ENCODE data around the gene FAM114A1.

FAM114A1 gene

DNA sequence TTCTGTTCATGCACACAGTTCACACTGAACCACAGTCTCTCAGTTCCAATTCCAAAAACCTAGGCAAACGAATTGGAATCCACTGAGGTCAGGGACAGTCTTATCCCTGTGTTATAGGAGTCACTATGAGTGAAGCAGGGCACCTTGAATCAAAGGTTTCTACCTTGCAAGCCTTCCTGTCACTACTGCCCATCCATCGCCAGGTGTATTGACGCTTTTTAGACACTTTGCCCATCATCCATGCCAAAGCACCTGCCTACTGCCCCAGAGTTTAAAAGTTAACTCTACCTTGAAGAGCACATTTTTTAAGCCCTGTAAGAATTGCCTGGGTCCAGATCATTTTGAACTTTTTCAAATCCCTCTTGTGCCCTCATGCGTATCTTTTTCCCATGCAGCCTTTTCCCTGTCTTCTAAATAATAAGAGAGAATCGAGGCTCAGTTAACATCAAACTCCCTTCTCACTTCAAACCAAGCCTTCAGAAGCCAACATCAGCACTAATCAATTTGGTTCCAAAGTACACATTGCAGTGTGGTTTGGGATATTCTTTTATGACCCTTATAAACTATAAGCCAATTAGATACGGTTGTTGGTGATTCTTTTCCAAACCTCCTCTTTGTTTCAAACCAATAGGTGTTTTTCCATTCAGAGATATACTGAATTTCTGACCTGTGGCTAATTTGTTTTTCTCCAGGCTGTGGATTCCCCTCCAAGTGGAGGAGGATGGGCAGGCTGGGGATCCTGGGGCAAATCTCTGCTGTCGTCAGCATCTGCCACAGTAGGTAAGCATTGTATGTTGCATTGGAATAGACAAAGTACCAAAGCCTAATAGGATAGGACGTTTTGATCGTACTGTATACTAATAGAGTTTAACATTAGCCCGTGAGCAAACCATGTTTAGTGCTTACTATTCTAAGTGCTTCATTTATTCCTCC, 23.7 kb downstream of the FAM114A1 start:
- TF ChIP-seq, protein P1, sequence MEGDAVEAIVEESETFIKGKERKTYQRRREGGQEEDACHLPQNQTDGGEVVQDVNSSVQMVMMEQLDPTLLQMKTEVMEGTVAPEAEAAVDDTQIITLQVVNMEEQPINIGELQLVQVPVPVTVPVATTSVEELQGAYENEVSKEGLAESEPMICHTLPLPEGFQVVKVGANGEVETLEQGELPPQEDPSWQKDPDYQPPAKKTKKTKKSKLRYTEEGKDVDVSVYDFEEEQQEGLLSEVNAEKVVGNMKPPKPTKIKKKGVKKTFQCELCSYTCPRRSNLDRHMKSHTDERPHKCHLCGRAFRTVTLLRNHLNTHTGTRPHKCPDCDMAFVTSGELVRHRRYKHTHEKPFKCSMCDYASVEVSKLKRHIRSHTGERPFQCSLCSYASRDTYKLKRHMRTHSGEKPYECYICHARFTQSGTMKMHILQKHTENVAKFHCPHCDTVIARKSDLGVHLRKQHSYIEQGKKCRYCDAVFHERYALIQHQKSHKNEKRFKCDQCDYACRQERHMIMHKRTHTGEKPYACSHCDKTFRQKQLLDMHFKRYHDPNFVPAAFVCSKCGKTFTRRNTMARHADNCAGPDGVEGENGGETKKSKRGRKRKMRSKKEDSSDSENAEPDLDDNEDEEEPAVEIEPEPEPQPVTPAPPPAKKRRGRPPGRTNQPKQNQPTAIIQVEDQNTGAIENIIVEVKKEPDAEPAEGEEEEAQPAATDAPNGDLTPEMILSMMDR (conservative IDR thresholded peaks at IDR 0.05), result no peak
- no peak overlapping the region for H3K27ac ChIP-seq

DNA sequence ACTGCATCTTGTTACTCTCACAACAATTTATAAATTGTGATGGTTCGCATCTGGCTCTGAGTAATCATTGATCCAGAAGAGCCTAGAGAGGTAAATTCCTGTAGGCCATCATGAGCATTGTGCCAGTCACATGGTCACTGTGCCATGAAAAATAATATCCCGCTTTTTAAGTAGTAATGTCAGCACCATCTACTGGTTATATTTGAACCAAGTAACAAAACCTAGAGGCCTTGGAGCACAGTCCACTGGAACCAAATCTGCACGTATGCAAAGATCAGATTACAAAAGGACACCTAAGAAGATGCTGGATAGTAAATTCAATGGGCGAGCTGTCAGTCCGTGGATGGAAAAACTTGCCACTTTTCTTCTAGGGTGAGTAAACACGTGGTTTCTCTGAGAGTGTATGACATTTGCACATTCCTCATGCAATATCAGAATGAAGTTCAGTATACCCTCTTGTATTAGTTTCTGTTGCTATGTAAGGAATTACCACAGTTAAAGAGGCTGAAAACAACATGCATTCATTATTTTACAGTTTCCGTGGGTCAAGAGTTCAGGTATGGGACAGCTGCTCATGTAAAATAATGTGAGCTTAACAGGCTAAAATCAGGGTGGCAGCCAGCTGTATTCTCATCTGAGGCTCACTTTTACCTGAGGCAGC, 26.8 kb downstream of the FAM114A1 start:
- TF ChIP-seq, protein P1 (conservative IDR thresholded peaks at IDR 0.05), result no peak
- no peak overlapping the region for H3K27ac ChIP-seq

- TF ChIP-seq, protein P1 (conservative IDR thresholded peaks at IDR 0.05), result no peak
- no peak overlapping the region; the same call in 1 of the 2 replicates for H3K27ac ChIP-seq
Measured at GRCh38 chr4:38896940-38897339, 29.3 kb downstream of the FAM114A1 start.

DNA sequence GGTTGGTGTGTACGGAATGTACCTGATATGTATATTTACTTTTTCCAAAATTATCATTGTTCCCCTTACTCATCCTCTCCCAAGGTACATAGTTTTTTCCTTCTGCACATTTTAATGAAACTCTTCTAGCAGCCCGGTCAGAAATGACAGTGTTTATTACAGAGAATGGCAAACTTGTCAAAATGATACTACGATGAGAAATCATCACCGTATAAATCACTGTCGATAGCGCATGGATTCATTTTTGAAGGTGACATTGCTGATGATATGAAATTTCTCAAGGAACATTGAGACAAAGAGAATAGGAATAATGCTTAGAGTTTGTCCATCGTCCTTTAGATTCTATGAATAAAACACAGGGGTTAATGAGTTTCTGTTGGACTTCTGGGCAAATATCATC, 30.6 kb downstream of the FAM114A1 start:
- H3K27ac ChIP-seq, result peak overlapping the region; percentile 52
- TF ChIP-seq, protein P1 (conservative IDR thresholded peaks at IDR 0.05), result no peak

- H3K27ac ChIP-seq, result no peak overlapping the region
- TF ChIP-seq, protein P1 (conservative IDR thresholded peaks at IDR 0.05), result no peak
Measured at GRCh38 chr4:38902221-38902620, 34.6 kb downstream of the FAM114A1 start.

DNA sequence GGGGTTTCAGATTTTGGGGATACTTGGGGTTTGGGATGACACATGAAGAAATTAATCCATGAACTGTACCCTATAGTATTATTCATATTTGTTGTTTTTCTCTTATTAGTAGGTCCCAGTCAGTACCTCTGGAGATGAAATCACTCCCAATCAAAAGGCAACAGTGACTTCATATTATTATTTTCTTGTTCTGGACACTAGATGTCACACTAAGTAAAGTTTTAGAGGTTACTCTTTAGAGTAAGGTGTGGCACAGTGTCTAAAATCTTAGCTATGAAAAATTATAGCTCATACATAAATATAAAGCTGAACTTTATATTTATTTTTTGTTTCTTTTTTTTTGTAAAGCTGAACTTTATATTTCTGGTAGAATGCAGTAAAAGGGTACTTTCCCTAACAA, 35.1 kb downstream of the FAM114A1 start:
- H3K27ac ChIP-seq, result peak overlapping the region; percentile 45; the same call in 1 of the 2 replicates
- TF ChIP-seq, protein P1 (conservative IDR thresholded peaks at IDR 0.05), result peak; percentile 69

DNA sequence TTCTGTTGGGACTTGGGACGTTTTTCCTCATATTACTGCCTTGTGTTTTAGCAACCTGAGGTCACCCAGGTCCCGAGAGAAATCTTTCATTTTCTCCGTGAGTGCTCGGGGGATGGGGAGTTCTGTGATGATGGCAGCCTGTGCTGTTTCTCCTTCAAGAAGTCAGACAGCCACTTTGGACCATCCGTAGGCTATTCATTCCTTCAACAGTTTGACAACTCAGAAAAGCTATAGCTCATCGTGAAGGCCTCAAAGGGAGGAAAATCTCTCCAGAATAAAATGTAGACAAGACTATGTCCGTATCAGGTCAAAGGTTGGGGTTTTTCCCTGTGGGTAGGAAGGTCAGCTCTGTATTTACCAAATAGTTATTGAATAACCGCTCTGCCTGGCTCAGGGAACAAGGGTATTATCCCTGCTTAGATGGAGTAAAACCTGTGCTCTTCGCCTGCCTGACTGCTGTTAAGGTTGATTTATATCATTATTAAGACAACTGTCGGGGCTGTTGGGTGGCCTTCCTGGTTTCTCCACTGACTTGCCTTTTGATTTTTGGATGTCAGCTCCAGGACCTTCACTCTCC, 36.6 kb downstream of the FAM114A1 start:
- TF ChIP-seq, protein P1 (conservative IDR thresholded peaks at IDR 0.05), result no peak

More for the DNA sequence above, 36.6 kb downstream of the FAM114A1 start:
- H3K27ac ChIP-seq, result peak overlapping the region; percentile 45; the same call in 1 of the 2 replicates

All from VCaP (cell line).